Neural progenitor cell (in vitro differentiated cells): ENCODE measurements around the gene SMAD7.

Experiments used
- CTCF ChIP-seq: fragments of 200-600 bp; sonication (generic); IDR thresholded peaks from 2 replicates; pipeline ENCODE4 v1.5.1; 2017; ENCODE audit warnings: antibody characterized with exemption, mild to moderate bottlenecking
- EZH2 ChIP-seq: fragments of 200-600 bp; sonication (generic); IDR thresholded peaks from 2 replicates; pipeline ENCODE4 v1.6.1; 2017; ENCODE audit warnings: antibody characterized with exemption, mild to moderate bottlenecking, moderate library complexity

DNA sequence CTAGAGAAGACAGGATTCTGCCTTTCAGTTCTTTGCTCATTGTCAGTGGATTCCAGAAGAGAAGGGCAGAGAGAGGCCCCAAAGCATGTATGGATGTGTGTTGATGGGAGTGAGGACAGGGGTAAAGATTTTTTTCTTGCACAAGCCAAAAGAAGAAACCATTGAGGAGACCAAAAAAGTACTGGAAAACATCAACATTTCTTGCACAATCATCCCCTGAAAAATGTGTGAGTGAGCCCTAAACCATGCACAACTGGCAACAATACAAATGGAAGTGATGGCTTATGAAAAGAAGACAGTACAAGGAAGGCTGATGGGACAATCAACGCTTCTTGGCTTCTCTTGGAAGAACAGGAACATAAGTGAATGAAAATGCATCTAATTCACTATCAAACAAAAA lies 5.6 kb upstream of the SMAD7 start:
- TF ChIP-seq CTCF: no peak
- TF ChIP-seq EZH2: no peak
